Measurements from ENCODE around the gene ERBIN. TPM values are rescaled to one million over a fixed set of nuclear protein-coding genes. Genes with fewer than 3 reads are reported as not detected.

The ERBIN gene
- total and polyA plus RNA-seq, 9 of the 15 experiments (the other 6 are each of a cell fraction or from before 2014, with no cell fraction given) = 11.9 to 72.8 (median 41.7) TPM

DNA sequence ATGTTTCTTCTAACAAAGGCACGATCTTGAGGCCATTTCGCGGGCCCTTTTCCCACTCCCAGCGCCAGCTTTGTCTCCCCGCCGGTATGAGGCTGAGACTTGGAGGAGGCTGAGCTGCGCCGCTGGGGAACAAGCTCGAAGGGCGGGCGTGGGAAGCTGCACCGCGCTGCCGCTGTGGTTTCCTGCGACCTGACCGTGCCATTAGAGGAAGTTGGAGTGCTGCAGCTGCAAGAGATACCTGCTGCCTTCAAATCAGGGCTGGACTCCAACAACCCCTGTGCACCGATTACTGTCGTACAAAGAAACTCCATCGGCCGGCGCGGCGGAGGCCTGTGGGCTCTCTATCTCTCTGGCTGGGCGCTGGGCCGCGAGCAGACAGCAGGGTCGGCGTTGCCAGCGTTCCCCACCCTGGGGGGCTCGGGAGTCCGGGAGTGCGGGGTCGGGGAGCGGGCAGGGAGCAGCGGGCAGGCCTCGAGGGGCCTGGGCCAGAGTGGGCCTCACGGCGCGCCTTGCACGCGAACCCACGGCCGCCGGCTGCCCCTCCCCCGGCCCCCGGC lies 1.3 kb upstream of the ERBIN start (continued):
- no peak for TF ChIP-seq ZNF76 (CRISPR knock-in tag; IDR thresholded peaks at IDR 0.05; ENCODE audit: borderline replicate concordance)
- no peak for TF ChIP-seq NFRKB (IDR thresholded peaks at IDR 0.05; ENCODE audit: low read depth)
- 0 out of 2 replicates have a peak, but pooled peaks have one; percentile 29 for TF ChIP-seq MYNN (IDR thresholded peaks at IDR 0.05)
- TF ChIP-seq MYNN (CRISPR knock-in tag; IDR thresholded peaks at IDR 0.05) = no peak
- no peak for TF ChIP-seq ZNF146 (CRISPR knock-in tag; IDR thresholded peaks at IDR 0.05; ENCODE audit: unreplicated experiment)
- TF ChIP-seq, protein P1, sequence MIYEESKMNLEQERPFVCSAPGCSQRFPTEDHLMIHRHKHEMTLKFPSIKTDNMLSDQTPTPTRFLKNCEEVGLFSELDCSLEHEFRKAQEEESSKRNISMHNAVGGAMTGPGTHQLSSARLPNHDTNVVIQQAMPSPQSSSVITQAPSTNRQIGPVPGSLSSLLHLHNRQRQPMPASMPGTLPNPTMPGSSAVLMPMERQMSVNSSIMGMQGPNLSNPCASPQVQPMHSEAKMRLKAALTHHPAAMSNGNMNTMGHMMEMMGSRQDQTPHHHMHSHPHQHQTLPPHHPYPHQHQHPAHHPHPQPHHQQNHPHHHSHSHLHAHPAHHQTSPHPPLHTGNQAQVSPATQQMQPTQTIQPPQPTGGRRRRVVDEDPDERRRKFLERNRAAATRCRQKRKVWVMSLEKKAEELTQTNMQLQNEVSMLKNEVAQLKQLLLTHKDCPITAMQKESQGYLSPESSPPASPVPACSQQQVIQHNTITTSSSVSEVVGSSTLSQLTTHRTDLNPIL (CRISPR knock-in tag; IDR thresholded peaks at IDR 0.05) = no peak
- no peak for TF ChIP-seq SRF (CRISPR knock-in tag; IDR thresholded peaks at IDR 0.05)
- peak; percentile 16 to 90; a peak in 3 of 4 replicates for TF ChIP-seq RCOR1 (IDR thresholded peaks at IDR 0.05; ENCODE audit: borderline replicate concordance in 1 of 2, low read depth in 2 of 2, low read length in 2 of 2)
- TF ChIP-seq POLR3A (IDR thresholded peaks at IDR 0.05; ENCODE audit: borderline replicate concordance, extremely low read depth, insufficient read depth, insufficient read length) = no peak
- TF ChIP-seq, protein P2, sequence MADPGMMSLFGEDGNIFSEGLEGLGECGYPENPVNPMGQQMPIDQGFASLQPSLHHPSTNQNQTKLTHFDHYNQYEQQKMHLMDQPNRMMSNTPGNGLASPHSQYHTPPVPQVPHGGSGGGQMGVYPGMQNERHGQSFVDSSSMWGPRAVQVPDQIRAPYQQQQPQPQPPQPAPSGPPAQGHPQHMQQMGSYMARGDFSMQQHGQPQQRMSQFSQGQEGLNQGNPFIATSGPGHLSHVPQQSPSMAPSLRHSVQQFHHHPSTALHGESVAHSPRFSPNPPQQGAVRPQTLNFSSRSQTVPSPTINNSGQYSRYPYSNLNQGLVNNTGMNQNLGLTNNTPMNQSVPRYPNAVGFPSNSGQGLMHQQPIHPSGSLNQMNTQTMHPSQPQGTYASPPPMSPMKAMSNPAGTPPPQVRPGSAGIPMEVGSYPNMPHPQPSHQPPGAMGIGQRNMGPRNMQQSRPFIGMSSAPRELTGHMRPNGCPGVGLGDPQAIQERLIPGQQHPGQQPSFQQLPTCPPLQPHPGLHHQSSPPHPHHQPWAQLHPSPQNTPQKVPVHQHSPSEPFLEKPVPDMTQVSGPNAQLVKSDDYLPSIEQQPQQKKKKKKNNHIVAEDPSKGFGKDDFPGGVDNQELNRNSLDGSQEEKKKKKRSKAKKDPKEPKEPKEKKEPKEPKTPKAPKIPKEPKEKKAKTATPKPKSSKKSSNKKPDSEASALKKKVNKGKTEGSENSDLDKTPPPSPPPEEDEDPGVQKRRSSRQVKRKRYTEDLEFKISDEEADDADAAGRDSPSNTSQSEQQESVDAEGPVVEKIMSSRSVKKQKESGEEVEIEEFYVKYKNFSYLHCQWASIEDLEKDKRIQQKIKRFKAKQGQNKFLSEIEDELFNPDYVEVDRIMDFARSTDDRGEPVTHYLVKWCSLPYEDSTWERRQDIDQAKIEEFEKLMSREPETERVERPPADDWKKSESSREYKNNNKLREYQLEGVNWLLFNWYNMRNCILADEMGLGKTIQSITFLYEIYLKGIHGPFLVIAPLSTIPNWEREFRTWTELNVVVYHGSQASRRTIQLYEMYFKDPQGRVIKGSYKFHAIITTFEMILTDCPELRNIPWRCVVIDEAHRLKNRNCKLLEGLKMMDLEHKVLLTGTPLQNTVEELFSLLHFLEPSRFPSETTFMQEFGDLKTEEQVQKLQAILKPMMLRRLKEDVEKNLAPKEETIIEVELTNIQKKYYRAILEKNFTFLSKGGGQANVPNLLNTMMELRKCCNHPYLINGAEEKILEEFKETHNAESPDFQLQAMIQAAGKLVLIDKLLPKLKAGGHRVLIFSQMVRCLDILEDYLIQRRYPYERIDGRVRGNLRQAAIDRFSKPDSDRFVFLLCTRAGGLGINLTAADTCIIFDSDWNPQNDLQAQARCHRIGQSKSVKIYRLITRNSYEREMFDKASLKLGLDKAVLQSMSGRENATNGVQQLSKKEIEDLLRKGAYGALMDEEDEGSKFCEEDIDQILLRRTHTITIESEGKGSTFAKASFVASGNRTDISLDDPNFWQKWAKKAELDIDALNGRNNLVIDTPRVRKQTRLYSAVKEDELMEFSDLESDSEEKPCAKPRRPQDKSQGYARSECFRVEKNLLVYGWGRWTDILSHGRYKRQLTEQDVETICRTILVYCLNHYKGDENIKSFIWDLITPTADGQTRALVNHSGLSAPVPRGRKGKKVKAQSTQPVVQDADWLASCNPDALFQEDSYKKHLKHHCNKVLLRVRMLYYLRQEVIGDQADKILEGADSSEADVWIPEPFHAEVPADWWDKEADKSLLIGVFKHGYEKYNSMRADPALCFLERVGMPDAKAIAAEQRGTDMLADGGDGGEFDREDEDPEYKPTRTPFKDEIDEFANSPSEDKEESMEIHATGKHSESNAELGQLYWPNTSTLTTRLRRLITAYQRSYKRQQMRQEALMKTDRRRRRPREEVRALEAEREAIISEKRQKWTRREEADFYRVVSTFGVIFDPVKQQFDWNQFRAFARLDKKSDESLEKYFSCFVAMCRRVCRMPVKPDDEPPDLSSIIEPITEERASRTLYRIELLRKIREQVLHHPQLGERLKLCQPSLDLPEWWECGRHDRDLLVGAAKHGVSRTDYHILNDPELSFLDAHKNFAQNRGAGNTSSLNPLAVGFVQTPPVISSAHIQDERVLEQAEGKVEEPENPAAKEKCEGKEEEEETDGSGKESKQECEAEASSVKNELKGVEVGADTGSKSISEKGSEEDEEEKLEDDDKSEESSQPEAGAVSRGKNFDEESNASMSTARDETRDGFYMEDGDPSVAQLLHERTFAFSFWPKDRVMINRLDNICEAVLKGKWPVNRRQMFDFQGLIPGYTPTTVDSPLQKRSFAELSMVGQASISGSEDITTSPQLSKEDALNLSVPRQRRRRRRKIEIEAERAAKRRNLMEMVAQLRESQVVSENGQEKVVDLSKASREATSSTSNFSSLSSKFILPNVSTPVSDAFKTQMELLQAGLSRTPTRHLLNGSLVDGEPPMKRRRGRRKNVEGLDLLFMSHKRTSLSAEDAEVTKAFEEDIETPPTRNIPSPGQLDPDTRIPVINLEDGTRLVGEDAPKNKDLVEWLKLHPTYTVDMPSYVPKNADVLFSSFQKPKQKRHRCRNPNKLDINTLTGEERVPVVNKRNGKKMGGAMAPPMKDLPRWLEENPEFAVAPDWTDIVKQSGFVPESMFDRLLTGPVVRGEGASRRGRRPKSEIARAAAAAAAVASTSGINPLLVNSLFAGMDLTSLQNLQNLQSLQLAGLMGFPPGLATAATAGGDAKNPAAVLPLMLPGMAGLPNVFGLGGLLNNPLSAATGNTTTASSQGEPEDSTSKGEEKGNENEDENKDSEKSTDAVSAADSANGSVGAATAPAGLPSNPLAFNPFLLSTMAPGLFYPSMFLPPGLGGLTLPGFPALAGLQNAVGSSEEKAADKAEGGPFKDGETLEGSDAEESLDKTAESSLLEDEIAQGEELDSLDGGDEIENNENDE (IDR thresholded peaks at IDR 0.05; ENCODE audit: low read depth, low read length) = no peak
- no peak for TF ChIP-seq DDX20 (tag; IDR thresholded peaks at IDR 0.05; ENCODE audit: low read depth)
- peak; percentile 65; the same call in 1 of the 2 replicates for TF ChIP-seq ZNF766 (CRISPR knock-in tag; conservative IDR thresholded peaks at IDR 0.05)
- TF ChIP-seq CXXC5 (CRISPR knock-in tag; IDR thresholded peaks at IDR 0.05) = 0 out of 2 replicates have a peak, but pooled peaks have one; percentile 6

Measured in K562 (cell line).